Measurements from ENCODE around the gene ADARB1.

GRCh38 chr21:45056296-45056904, 18.0 kb upstream of the ADARB1 start:
- TF ChIP-seq CTCF (IDR thresholded peaks at IDR 0.05) (no peak), POLR2A (IDR thresholded peaks at IDR 0.05) (no peak)
